ENCODE data around the gene GLRA3. TPM values are rescaled to one million over a fixed set of nuclear protein-coding genes. Genes with fewer than 3 reads are reported as not detected.

The GLRA3 gene
- total and polyA plus RNA-seq, 2 experiments from 2014 or later: not detected

GRCh38 chr4:174775366-174775765 lies 53.7 kb downstream of the GLRA3 start:
- WGBS, 2 experiments (ENCODE audit: low coverage in 1 of 2, low lambda C conversion rate in 2 of 2, missing lambda C conversion rate in 2 of 2): 0% methylated on average over 1 of the region's 1 CpG
- Histone ChIP-seq H3K27me3 (replicated peaks; ENCODE audit: insufficient read depth) (no peaks in the 10 kb centered on the region), H3K27ac (no peak overlapping the region), H3K36me3 (ENCODE audit: low read depth) (no peaks in the 10 kb centered on the region), H3K9ac (no peak overlapping the region), H3F3A (ENCODE audit: insufficient read depth) (no peaks in the 10 kb centered on the region), H3K4me1 (ENCODE audit: insufficient read depth) (no peaks in the 10 kb centered on the region), H3K9me3 (ENCODE audit: low read depth) (no peaks in the 10 kb centered on the region), H4K20me1 (ENCODE audit: insufficient read depth) (no peaks in the 10 kb centered on the region), H3K9me2 (ENCODE audit: insufficient read depth) (no peaks in the 10 kb centered on the region), H3K79me2 (ENCODE audit: insufficient read depth) (no peaks in the 10 kb centered on the region), H3K4me3 (no peak overlapping the region), H2AFZ (no peak overlapping the region), H3K4me2 (ENCODE audit: unreplicated experiment) (no peak overlapping the region)
- in situ Hi-C loops (cut with MboI): no loop called here
- no peak for TF ChIP-seq EZH2phosphoT487 (IDR thresholded peaks at IDR 0.05; ENCODE audit: insufficient read depth, low read depth)
- TF ChIP-seq EZH2 (IDR thresholded peaks at IDR 0.05; ENCODE audit: insufficient read depth, poor library complexity, severe bottlenecking): no peak
- DNase-seq: no peak

GRCh38 chr4:174764105-174764729 lies 64.8 kb downstream of the GLRA3 start:
- Histone ChIP-seq H3K79me2 (ENCODE audit: insufficient read depth) (no peaks in the 10 kb centered on the region), H3K36me3 (ENCODE audit: low read depth) (no peaks in the 10 kb centered on the region), H3K9me2 (ENCODE audit: insufficient read depth) (no peaks in the 10 kb centered on the region), H3K27me3 (replicated peaks; ENCODE audit: insufficient read depth) (peaks cover 7% of the 10 kb centered on the region; the same call in 1 of the 2 replicates), H3K9me3 (ENCODE audit: low read depth) (no peaks in the 10 kb centered on the region), H3F3A (ENCODE audit: insufficient read depth) (no peaks in the 10 kb centered on the region), H3K4me3 (no peak overlapping the region), H3K4me2 (ENCODE audit: unreplicated experiment) (no peak overlapping the region), H3K4me1 (ENCODE audit: insufficient read depth) (no peaks in the 10 kb centered on the region), H2AFZ (no peak overlapping the region), H3K9ac (no peak overlapping the region), H3K27ac (no peak overlapping the region), H4K20me1 (ENCODE audit: insufficient read depth) (no peaks in the 10 kb centered on the region)
- in situ Hi-C loops (cut with MboI): loop anchor here (25.0 kb wide), 1 partner anchor 773 kb away; no protein-coding TSS in a partner anchor
- TF ChIP-seq EZH2 (IDR thresholded peaks at IDR 0.05; ENCODE audit: insufficient read depth, poor library complexity, severe bottlenecking) (no peak), EZH2phosphoT487 (IDR thresholded peaks at IDR 0.05; ENCODE audit: insufficient read depth, low read depth) (no peak)
- DNase-seq: peak; percentile 65
- WGBS, 2 experiments (ENCODE audit: low coverage in 1 of 2, low lambda C conversion rate in 2 of 2, missing lambda C conversion rate in 2 of 2): 54 to 55% methylated on average over 7 of the region's 7 CpGs

GRCh38 chr4:174763454-174764104 lies 65.5 kb downstream of the GLRA3 start:
- H3K9me2 ChIP-seq (ENCODE audit: insufficient read depth): no peaks in the 10 kb centered on the region
- no peaks in the 10 kb centered on the region for H4K20me1 ChIP-seq (ENCODE audit: insufficient read depth)
- no peak overlapping the region for H3K4me3 ChIP-seq
- peaks cover 3% of the 10 kb centered on the region; the same call in 1 of the 2 replicates for H3K27me3 ChIP-seq (replicated peaks; ENCODE audit: insufficient read depth)
- no peaks in the 10 kb centered on the region for H3K4me1 ChIP-seq (ENCODE audit: insufficient read depth)
- no peak for TF ChIP-seq EZH2phosphoT487 (IDR thresholded peaks at IDR 0.05; ENCODE audit: insufficient read depth, low read depth)
- no peak for TF ChIP-seq EZH2 (IDR thresholded peaks at IDR 0.05; ENCODE audit: insufficient read depth, poor library complexity, severe bottlenecking)
- no peaks in the 10 kb centered on the region for H3K36me3 ChIP-seq (ENCODE audit: low read depth)
- 47 to 53% methylated on average over 4 of the region's 4 CpGs for WGBS, 2 experiments (ENCODE audit: low coverage in 1 of 2, low lambda C conversion rate in 2 of 2, missing lambda C conversion rate in 2 of 2)
- in situ Hi-C loops (cut with MboI): loop anchor here (25.0 kb wide), 1 partner anchor 774 kb away; no protein-coding TSS in a partner anchor
- peak; percentile 10 for DNase-seq
- no peaks in the 10 kb centered on the region for H3K79me2 ChIP-seq (ENCODE audit: insufficient read depth)
- H3K27ac ChIP-seq: no peak overlapping the region
- no peak overlapping the region for H3K4me2 ChIP-seq (ENCODE audit: unreplicated experiment)
- H3F3A ChIP-seq (ENCODE audit: insufficient read depth): no peaks in the 10 kb centered on the region
- no peak overlapping the region for H2AFZ ChIP-seq
- no peak overlapping the region for H3K9ac ChIP-seq
- H3K9me3 ChIP-seq (ENCODE audit: low read depth): no peaks in the 10 kb centered on the region

- Histone ChIP-seq H3K36me3 (ENCODE audit: low read depth) (no peaks in the 10 kb centered on the region), H3K27me3 (replicated peaks; ENCODE audit: insufficient read depth) (peaks cover 3% of the 10 kb centered on the region; the same call in 1 of the 2 replicates), H3K9me3 (ENCODE audit: low read depth) (no peaks in the 10 kb centered on the region), H3K9ac (no peak overlapping the region), H3K4me1 (ENCODE audit: insufficient read depth) (no peaks in the 10 kb centered on the region), H3K4me3 (no peak overlapping the region), H3K27ac (no peak overlapping the region), H3K4me2 (ENCODE audit: unreplicated experiment) (no peak overlapping the region), H3K9me2 (ENCODE audit: insufficient read depth) (no peaks in the 10 kb centered on the region), H3F3A (ENCODE audit: insufficient read depth) (no peaks in the 10 kb centered on the region), H3K79me2 (ENCODE audit: insufficient read depth) (no peaks in the 10 kb centered on the region), H4K20me1 (ENCODE audit: insufficient read depth) (no peaks in the 10 kb centered on the region), H2AFZ (no peak overlapping the region)
- in situ Hi-C loops (cut with MboI): loop anchor here (25.0 kb wide), 1 partner anchor 776 kb away; no protein-coding TSS in a partner anchor
- no peak for TF ChIP-seq EZH2 (IDR thresholded peaks at IDR 0.05; ENCODE audit: insufficient read depth, poor library complexity, severe bottlenecking)
- TF ChIP-seq EZH2phosphoT487 (IDR thresholded peaks at IDR 0.05; ENCODE audit: insufficient read depth, low read depth): no peak
- no peak for DNase-seq
- WGBS, 2 experiments (ENCODE audit: low coverage in 1 of 2, low lambda C conversion rate in 2 of 2, missing lambda C conversion rate in 2 of 2): 59 to 83% methylated on average over 1 of the region's 1 CpG
These were observed 67.6 kb downstream of the GLRA3 start for GRCh38 chr4:174761451-174761850.

Data from GM23248 (cell line).